Transverse colon (tissue), 4 donors: ENCODE measurements around the gene RBSN. TPM values are rescaled to one million over a fixed set of nuclear protein-coding genes. Genes with fewer than 3 reads are reported as not detected.

Experiments
- DNase-seq: peaks from one replicate; pipeline ENCODE4 v3.0.0-alpha.2; 2019
- H3K27ac ChIP-seq, 4 donors: fragments of 200-600 bp; sonication (generic); 2 replicates each; pipeline ENCODE4 v1.5.1; 2016 to 2018; ENCODE audit warnings: inconsistent platforms in 4 of 4
- H3K27me3 ChIP-seq: fragments of 200-600 bp; sonication (generic); 2 replicates; pipeline ENCODE4 v1.5.1; 2017; ENCODE audit warnings: inconsistent platforms
- H3K36me3 ChIP-seq, 4 donors: fragments of 200-600 bp; sonication (generic); 2 replicates each; pipeline ENCODE4 v1.5.1; 2017 to 2019; ENCODE audit warnings: inconsistent platforms in 4 of 4
- H3K4me1 ChIP-seq, 4 donors: fragments of 200-600 bp; sonication (generic); 2 replicates each; pipeline ENCODE4 v1.5.1; 2017 to 2020; ENCODE audit warnings: inconsistent platforms in 4 of 4
- H3K4me3 ChIP-seq, 4 donors: fragments of 200-600 bp; sonication (generic); 1 replicate in 1 of 4; 2 replicates in 3 of 4; pipeline versions ENCODE4 v1.5.1 to v1.6.1; 2017 to 2019; ENCODE audit warnings: inconsistent platforms in 4 of 4
- H3K9me3 ChIP-seq, 2 donors: fragments of 200-600 bp; sonication (generic); 2 replicates each; pipeline ENCODE4 v1.5.1; 2017 to 2019; ENCODE audit warnings: inconsistent platforms in 2 of 2
- EP300 ChIP-seq: sonication (generic); formaldehyde crosslinking; IDR thresholded peaks from one replicate; pipeline ENCODE4 v1.6.1; 2017; ENCODE audit warnings: antibody characterized with exemption, low read depth
- POLR2A ChIP-seq: fragments of 450-650 bp; IDR thresholded peaks from one replicate; pipeline ENCODE4 v1.6.1; 2016; ENCODE audit warnings: antibody characterized with exemption, mild to moderate bottlenecking, moderate library complexity
- POLR2AphosphoS5 ChIP-seq, 3 donors: sonication (generic); formaldehyde crosslinking; IDR thresholded peaks; one replicate each; pipeline ENCODE4 v1.6.1; 2016; ENCODE audit warnings: antibody characterized with exemption in 3 of 3
- WGBS, 2 donors: methylation state at CpG; one replicate each; pipeline ENCODE4 v1.1.5; 2018; ENCODE audit warnings: low coverage in 1 of 2; 5-methylcytosine and 5-hydroxymethylcytosine counted together
- in situ Hi-C, 4 donors: fragments of 200-750 bp; cut with MboI; loops; one replicate each; pipeline versions ENCODE4 v1.15.0 to v1.15.1; 2017; ENCODE audit warnings: low sequenced_read_pairs in 3 of 4, low pct_ligation_motif_present in 1 of 4, low pct_unique_long_range_greater_than_20kb in 1 of 4
- intact Hi-C: fragments of 100-400 bp; cut with DNase I; formaldehyde crosslinking; loops from one replicate; pipeline ENCODE4 v1.15.1; 2023; ENCODE audit warnings: low total_unique reads
- total RNA-seq, 4 donors: library from RNA; depleted of rRNA; stranded (reverse); fragments of >200 nt; gene quantifications; one replicate each; pipeline ENCODE4 v1.1.0, GENCODE V29; 2016
- TF ChIP-seq, protein P1 (sequence below), 5 experiments: fragments of 200-600 bp in 3 of 5; fragments of 450-650 bp in 2 of 5; sonication (generic) in 3 of 5; IDR thresholded peaks; 1 replicate in 2 of 5; 2 replicates in 3 of 5; pipeline ENCODE4 v1.5.1; 2016 to 2017; ENCODE audit warnings: antibody characterized with exemption in 5 of 5, inconsistent platforms in 3 of 5, mild to moderate bottlenecking in 2 of 5, moderate library complexity in 1 of 5

RBSN gene
- total RNA-seq, 4 donors from 2014 or later, result 18.0 to 37.6 (median 24.0) TPM

DNA sequence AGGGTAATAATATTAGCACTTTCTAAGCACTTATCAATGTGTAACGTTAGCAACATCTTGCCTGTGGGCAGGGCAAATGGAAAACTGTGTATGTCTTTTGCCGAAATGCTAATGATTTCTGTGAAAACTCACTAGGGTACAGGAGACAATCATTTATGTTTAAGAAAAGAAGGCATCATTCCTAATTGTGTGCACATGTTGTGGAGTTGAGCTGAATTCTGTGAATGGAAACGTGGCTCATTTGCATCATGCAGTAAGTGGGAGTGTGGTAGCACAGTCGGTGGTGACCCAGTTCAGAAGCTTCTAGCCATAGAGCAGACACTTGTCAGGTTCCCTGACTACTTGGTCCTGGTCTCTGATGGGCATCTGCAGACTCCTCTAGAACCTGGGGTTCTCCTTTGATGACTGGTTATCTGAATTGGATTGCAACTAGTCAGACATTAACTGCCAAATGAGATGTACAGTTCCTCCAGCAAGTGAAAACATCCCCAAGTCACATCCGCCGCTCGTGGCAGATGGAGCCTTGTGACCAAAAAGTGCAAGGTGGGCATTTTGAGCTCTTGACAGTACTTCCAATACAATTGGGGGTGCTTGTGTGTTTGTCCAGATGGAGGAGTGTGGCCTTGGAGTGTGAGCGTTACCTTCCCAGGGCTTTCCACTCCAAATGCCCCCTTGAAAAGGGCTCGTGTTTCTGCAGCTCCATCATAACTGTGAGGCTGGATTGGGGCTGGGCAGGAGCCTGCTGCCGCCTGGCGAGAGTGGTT, 55.4 kb downstream of the RBSN start:
- no peak for DNase-seq
- Histone ChIP-seq H3K4me3 (no peak overlapping the region), H3K27me3 (no peaks in the 10 kb centered on the region), H3K36me3 (peaks cover 0 to 72% (median 33%) of the 10 kb centered on the region in 4 donors), H3K9me3 (no peaks in the 10 kb centered on the region), H3K27ac (no peak overlapping the region), H3K4me1 (no peaks in the 10 kb centered on the region)
- intact Hi-C loops (no loop called here), in situ Hi-C loops (loop anchor here in 1 of 4 donors (25.0 kb wide), 1 partner anchor 381 kb away; the partner anchor contains the start of gene CCDC174)
- WGBS, 2 donors, result 87 to 95% methylated on average over 3 to 11 of the region's 11 CpGs
- TF ChIP-seq POLR2AphosphoS5 (IDR thresholded peaks at IDR 0.05), result no peak
- no peak for TF ChIP-seq EP300
- TF ChIP-seq, protein P1, sequence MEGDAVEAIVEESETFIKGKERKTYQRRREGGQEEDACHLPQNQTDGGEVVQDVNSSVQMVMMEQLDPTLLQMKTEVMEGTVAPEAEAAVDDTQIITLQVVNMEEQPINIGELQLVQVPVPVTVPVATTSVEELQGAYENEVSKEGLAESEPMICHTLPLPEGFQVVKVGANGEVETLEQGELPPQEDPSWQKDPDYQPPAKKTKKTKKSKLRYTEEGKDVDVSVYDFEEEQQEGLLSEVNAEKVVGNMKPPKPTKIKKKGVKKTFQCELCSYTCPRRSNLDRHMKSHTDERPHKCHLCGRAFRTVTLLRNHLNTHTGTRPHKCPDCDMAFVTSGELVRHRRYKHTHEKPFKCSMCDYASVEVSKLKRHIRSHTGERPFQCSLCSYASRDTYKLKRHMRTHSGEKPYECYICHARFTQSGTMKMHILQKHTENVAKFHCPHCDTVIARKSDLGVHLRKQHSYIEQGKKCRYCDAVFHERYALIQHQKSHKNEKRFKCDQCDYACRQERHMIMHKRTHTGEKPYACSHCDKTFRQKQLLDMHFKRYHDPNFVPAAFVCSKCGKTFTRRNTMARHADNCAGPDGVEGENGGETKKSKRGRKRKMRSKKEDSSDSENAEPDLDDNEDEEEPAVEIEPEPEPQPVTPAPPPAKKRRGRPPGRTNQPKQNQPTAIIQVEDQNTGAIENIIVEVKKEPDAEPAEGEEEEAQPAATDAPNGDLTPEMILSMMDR (IDR thresholded peaks at IDR 0.05), result no peak
- TF ChIP-seq POLR2A, result no peak

DNA sequence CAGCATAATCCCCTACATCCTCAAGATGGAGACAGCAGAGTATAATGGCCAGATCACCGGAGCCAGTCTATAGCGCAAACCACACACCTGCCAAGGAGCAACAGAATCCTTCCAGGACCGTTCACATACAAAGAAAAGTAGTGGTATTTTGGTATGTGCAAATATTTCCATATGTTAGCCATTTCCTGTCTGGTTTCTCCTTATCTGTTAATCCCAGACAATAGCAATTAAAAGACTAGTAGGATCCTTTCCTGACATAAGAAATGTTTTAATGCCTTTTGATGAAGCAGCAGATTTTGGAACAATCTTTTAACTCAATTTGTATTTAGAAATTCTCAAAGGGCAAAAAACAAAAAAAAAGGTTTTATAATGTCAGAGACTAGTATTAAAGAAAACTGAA, 56.0 kb downstream of the RBSN start:
- H3K27ac ChIP-seq, result no peak overlapping the region
- 73 to 78% methylated on average over 3 of the region's 3 CpGs for WGBS, 2 donors
- no peaks in the 10 kb centered on the region for H3K9me3 ChIP-seq
- intact Hi-C loops, result no loop called here
- H3K4me1 ChIP-seq, result no peaks in the 10 kb centered on the region
- TF ChIP-seq POLR2AphosphoS5 (IDR thresholded peaks at IDR 0.05) (no peak), POLR2A (no peak), EP300 (no peak)
- TF ChIP-seq, protein P1 (IDR thresholded peaks at IDR 0.05), result no peak
- H3K4me3 ChIP-seq, result no peak overlapping the region
- in situ Hi-C loops, result loop anchor here in 1 of 4 donors (25.0 kb wide), 1 partner anchor 381 kb away; the partner anchor contains the start of gene CCDC174
- H3K36me3 ChIP-seq, result peaks cover 0 to 72% (median 36%) of the 10 kb centered on the region in 4 donors
- no peak for DNase-seq
- no peaks in the 10 kb centered on the region for H3K27me3 ChIP-seq

DNA sequence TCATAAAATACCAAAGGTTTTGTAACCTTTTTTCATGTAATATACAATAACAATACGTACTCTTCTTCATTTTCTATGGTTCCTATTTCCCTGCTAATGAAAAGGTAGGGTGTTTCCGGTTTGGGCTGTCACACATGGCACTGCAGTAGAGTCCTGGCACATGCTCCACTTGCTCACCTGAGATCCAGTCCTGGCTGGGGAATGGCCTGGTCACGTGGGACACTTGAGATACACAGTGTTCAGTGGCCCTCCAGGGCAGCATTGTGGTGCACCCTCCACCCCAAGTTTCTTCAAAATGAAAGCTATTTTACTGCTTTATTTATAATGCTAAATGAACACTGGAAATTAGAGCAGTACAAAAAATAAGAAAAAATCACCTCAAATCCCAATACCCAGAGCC, 57.0 kb downstream of the RBSN start:
- intact Hi-C loops, result no loop called here

DNA sequence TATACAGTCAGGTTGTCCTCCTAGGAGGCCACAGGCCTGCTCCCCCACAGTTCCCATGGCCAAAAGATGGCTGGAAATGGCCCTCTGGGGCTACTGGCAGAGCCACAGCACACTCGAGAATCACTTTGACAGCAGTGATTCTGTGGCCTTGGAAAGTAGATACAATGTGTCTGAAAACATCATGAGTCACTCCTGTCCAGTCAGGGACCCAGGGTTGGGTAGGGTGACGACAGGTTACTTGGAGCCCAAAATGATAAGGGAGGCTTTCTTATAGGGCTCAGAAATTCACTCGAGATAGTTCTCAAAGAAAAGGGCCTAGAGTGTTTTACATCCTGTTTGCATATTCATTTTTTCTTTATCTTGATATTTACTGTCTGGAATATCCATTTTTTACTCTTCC, 58.1 kb downstream of the RBSN start:
- Histone ChIP-seq H3K4me1 (no peaks in the 10 kb centered on the region), H3K27me3 (no peaks in the 10 kb centered on the region), H3K9me3 (no peaks in the 10 kb centered on the region), H3K27ac (no peak overlapping the region), H3K36me3 (peaks cover 0 to 71% (median 31%) of the 10 kb centered on the region in 4 donors), H3K4me3 (no peak overlapping the region)
- intact Hi-C loops, result no loop called here
- no peak for DNase-seq
- in situ Hi-C loops, result loop anchor here in 1 of 4 donors (25.0 kb wide), 1 partner anchor 379 kb away; the partner anchor contains the start of gene CCDC174
- TF ChIP-seq EP300, result no peak
- TF ChIP-seq POLR2A, result no peak
- TF ChIP-seq POLR2AphosphoS5 (IDR thresholded peaks at IDR 0.05), result no peak
- TF ChIP-seq, protein P1 (IDR thresholded peaks at IDR 0.05), result no peak
- 81 to 86% methylated on average over 2 to 3 of the region's 3 CpGs for WGBS, 2 donors

More for the DNA sequence above, 57.0 kb downstream of the RBSN start:
- no peak for TF ChIP-seq EP300
- TF ChIP-seq POLR2A, result no peak
- TF ChIP-seq, protein P1 (IDR thresholded peaks at IDR 0.05), result no peak
- TF ChIP-seq POLR2AphosphoS5 (IDR thresholded peaks at IDR 0.05), result no peak
- in situ Hi-C loops, result loop anchor here in 1 of 4 donors (25.0 kb wide), 1 partner anchor 380 kb away; the partner anchor contains the start of gene CCDC174
- 80 to 94% methylated on average over 2 to 3 of the region's 3 CpGs for WGBS, 2 donors
- Histone ChIP-seq H3K36me3 (peaks cover 0 to 67% (median 35%) of the 10 kb centered on the region in 4 donors), H3K4me3 (no peak overlapping the region), H3K4me1 (no peaks in the 10 kb centered on the region), H3K27ac (no peak overlapping the region), H3K27me3 (no peaks in the 10 kb centered on the region), H3K9me3 (no peaks in the 10 kb centered on the region)
- no peak for DNase-seq
